ENCODE results near the gene FRS2. TPM values are rescaled to one million over a fixed set of nuclear protein-coding genes. Genes with fewer than 3 reads are reported as not detected.

Gene FRS2
- total and polyA plus RNA-seq, 10 of the 15 experiments (the other 5 are each of a cell fraction or from before 2014, with no cell fraction given) = 1.1 to 13.1 (median 5.9) TPM

- Histone ChIP-seq H4K20me1 (ENCODE audit: control insufficient read depth, insufficient read depth) (no peaks in the 10 kb centered on the region), H3K36me3 (ENCODE audit: control insufficient read depth in 2 of 2, insufficient read depth in 2 of 2, low read length in 1 of 2) (peaks cover 0 to 1% of the 10 kb centered on the region in 2 experiments; a peak in 1 of 4 replicates), H3K4me3 (no peak overlapping the region), H3K9me3 (replicated peaks; ENCODE audit: control insufficient read depth, insufficient read depth, low read length) (peaks cover 3% of the 10 kb centered on the region; the same call in 2 of the 3 replicates), H3K4me2 (ENCODE audit: control insufficient read depth, insufficient read depth) (no peak overlapping the region), H3K9ac (ENCODE audit: control insufficient read depth, insufficient read depth, low read length) (no peak overlapping the region), H3K27ac (ENCODE audit: control insufficient read depth, insufficient read depth) (no peak overlapping the region), H3K27me3 (replicated peaks in 1 of 2; ENCODE audit: control insufficient read depth in 2 of 2, insufficient read depth in 2 of 2, low read length in 1 of 2) (no peaks in the 10 kb centered on the region), H3K4me1 (ENCODE audit: control insufficient read depth, insufficient read depth, low read length) (peaks cover 3% of the 10 kb centered on the region; the same call in 1 of the 2 replicates), H3K79me2 (ENCODE audit: control insufficient read depth, insufficient read depth, low read length) (peaks cover 24% of the 10 kb centered on the region), H2AFZ (ENCODE audit: control insufficient read depth, low read depth, low read length) (no peak overlapping the region)
- no peak for DNase-seq (ENCODE audit: low read depth, low spot score)
- ChIA-PET POLR2A (interaction anchor here (0.7 to 1.0 kb wide), 2 partner anchors 48 to 1212 kb away, joined by 3 read pairs; no protein-coding TSS in a partner anchor), CTCF (no interaction called here), RAD21 (ENCODE audit: unreplicated experiment) (no interaction called here), SMC1A (ENCODE audit: uncharacterized antibody, unreplicated experiment) (no interaction called here)
- TF ChIP-seq CTCF (IDR thresholded peaks at IDR 0.05 in 2 of 3, conservative IDR thresholded peaks at IDR 0.05 in 1 of 3; ENCODE audit: control insufficient read depth in 2 of 3, extremely low read depth in 1 of 3, insufficient read depth in 1 of 3, low read depth in 3 of 3, low read length in 3 of 3) (no peak), PBX3 (IDR thresholded peaks at IDR 0.05; ENCODE audit: insufficient replicate concordance, low read depth, low read length) (no peak), ATF2 (IDR thresholded peaks at IDR 0.05; ENCODE audit: low read length) (no peak), ZNF24 (IDR thresholded peaks at IDR 0.05) (no peak), MLLT1 (IDR thresholded peaks at IDR 0.05) (no peak), TARDBP (IDR thresholded peaks at IDR 0.05; ENCODE audit: borderline replicate concordance) (no peak), CBFB (IDR thresholded peaks at IDR 0.05; ENCODE audit: low read depth) (no peak), EZH2 (IDR thresholded peaks at IDR 0.05; ENCODE audit: borderline replicate concordance, control insufficient read depth, low read depth, low read length) (no peak)
- no TSS peak for BruUV-seq (replicated peaks)
- no peak; the same call in 2 of the 3 replicates for ATAC-seq
- no peak for FAIRE-seq
- 96% methylated on average over 2 of the region's 2 CpGs for WGBS (ENCODE audit: insufficient coverage, insufficient replicate concordance, low lambda C conversion rate, missing lambda C conversion rate)
- in situ Hi-C loops (cut with MboI) (no loop called here), intact Hi-C loops (cut with micrococcal nuclease; ENCODE audit: unreplicated experiment) (no loop called here)
Measured at GRCh38 chr12:69524331-69524630, 54.1 kb downstream of the FRS2 start.

Measured in GM12878 (cell line).